Panc1 (cell line): ENCODE results near the gene GRID1. TPM values are rescaled to one million over a fixed set of nuclear protein-coding genes. Genes with fewer than 3 reads are reported as not detected.

Source experiments
- ATAC-seq: fragments of 200-7000 bp; cut with Tn5 transposase; 2 replicates; pipeline ENCODE4 v1.9.1; 2020; ENCODE audit warnings: mild to moderate bottlenecking, moderate library complexity
- BruUV-seq: library from RNA; stranded (reverse); fragments of 400-500 nt; replicated peaks from 2 replicates; lab custom pipeline; 2021; lab: Mats Ljungman, UMichigan
- CTCF ChIA-PET: fragments of 300-600 bp; sonication (Branson Sonifier 250); formaldehyde crosslinking; loops from one replicate; lab custom pipeline; 2022; ENCODE audit warnings: antibody characterized with exemption; lab: Charles Lee
- POLR2A ChIA-PET: fragments of 300-600 bp; sonication (Branson Sonifier 250); formaldehyde crosslinking; loops from one replicate; lab custom pipeline; 2022; ENCODE audit warnings: antibody characterized with exemption; lab: Charles Lee
- DNase-seq: peaks from one replicate; pipeline ENCODE4 v3.0.0-alpha.2; 2010; ENCODE audit warnings: low read depth, low spot score
- H3K27ac ChIP-seq: 2 replicates; pipeline ENCODE4 v1.5.1; 2011; ENCODE audit warnings: mild to moderate bottlenecking, low read length, inconsistent platforms
- H3K27me3 ChIP-seq: fragments of 200-500 bp; sonication (Bioruptor generic); 2 replicates; pipeline ENCODE4 v1.6.0; 2014; ENCODE audit warnings: low read length, inconsistent platforms; ENCODE audit not compliant: control insufficient read depth, insufficient read depth
- H3K36me3 ChIP-seq: fragments of 200-500 bp; sonication (Bioruptor generic); 2 replicates; pipeline ENCODE4 v1.5.1; 2014; ENCODE audit warnings: inconsistent platforms, mild to moderate bottlenecking, low read length, moderate library complexity; ENCODE audit not compliant: control insufficient read depth, insufficient read depth
- H3K4me1 ChIP-seq: 2 replicates; pipeline ENCODE4 v1.5.1; 2011; ENCODE audit warnings: inconsistent platforms, mild to moderate bottlenecking, low read length, moderate library complexity; ENCODE audit not compliant: control insufficient read depth, insufficient read depth
- H3K4me3 ChIP-seq, 2 experiments: 2 replicates each; pipeline ENCODE4 v1.5.1; 2011 to 2012; ENCODE audit warnings: low read depth in 2 of 2, low read length in 2 of 2, mild to moderate bottlenecking in 2 of 2, inconsistent platforms in 1 of 2, moderate library complexity in 1 of 2
- H3K9me3 ChIP-seq: fragments of 200-500 bp; sonication (Bioruptor generic); 2 replicates; pipeline ENCODE4 v1.5.1; 2014; ENCODE audit warnings: low read depth, mild to moderate bottlenecking, inconsistent platforms, low read length, moderate library complexity; ENCODE audit not compliant: control insufficient read depth, insufficient read depth
- POLR2AphosphoS5 ChIP-seq: IDR thresholded peaks from 2 replicates; pipeline ENCODE4 v1.6.1; 2012; ENCODE audit warnings: mild to moderate bottlenecking, low read depth, low read length, moderate library complexity
- REST ChIP-seq, 2 experiments: IDR thresholded peaks; 2 replicates each; pipeline ENCODE4 v1.6.1; 2011 to 2012; ENCODE audit warnings: low read depth in 2 of 2, control low read depth in 1 of 2, low read length in 1 of 2, mild to moderate bottlenecking in 1 of 2, moderate library complexity in 1 of 2; ENCODE audit not compliant: insufficient read depth in 1 of 2
- SIN3A ChIP-seq: IDR thresholded peaks from 2 replicates; pipeline ENCODE4 v1.6.1; 2012; ENCODE audit warnings: low read depth, mild to moderate bottlenecking, low read length, moderate library complexity, borderline replicate concordance; ENCODE audit not compliant: insufficient read depth
- TCF7L2 ChIP-seq: IDR thresholded peaks from 2 replicates; pipeline ENCODE4 v1.6.1; 2011; ENCODE audit warnings: mild to moderate bottlenecking, low read depth, low read length, inconsistent platforms
- in situ Hi-C: cut with HindIII; loops from 2 replicates; pipeline ENCODE4 v1.10.0; 2016; ENCODE audit warnings: low sequenced_read_pairs, low pct_unique_long_range_greater_than_20kb
- intact Hi-C: fragments of 100-400 bp; cut with micrococcal nuclease; formaldehyde crosslinking; loops from one replicate; pipeline ENCODE4 v1.10.0; 2022; ENCODE audit not compliant: unreplicated experiment
- total RNA-seq: library from RNA; stranded (reverse); gene quantifications from one replicate; pipeline ENCODE4 v1.2.1, GENCODE V29; 2021; ENCODE audit not compliant: unreplicated experiment
- TF ChIP-seq, protein P1 (sequence below): fragments of 450-650 bp; IDR thresholded peaks from 2 replicates; pipeline ENCODE4 v1.5.1; 2017; ENCODE audit warnings: mild to moderate bottlenecking

Gene GRID1
- total RNA-seq, 1 experiment from 2014 or later = 2.3 TPM

- BruUV-seq = no TSS peak
- no peak overlapping the region for H3K4me3 ChIP-seq
- intact Hi-C loops (no loop called here), in situ Hi-C loops (no loop called here)
- no peaks in the 10 kb centered on the region for H3K9me3 ChIP-seq
- no peaks in the 10 kb centered on the region for H3K27me3 ChIP-seq
- CTCF ChIA-PET = no interaction called here
- H3K27ac ChIP-seq = no peak overlapping the region
- POLR2A ChIA-PET = no interaction called here
- H3K36me3 ChIP-seq = no peaks in the 10 kb centered on the region
- ATAC-seq (no peak), DNase-seq (no peak)
- H3K4me1 ChIP-seq = no peaks in the 10 kb centered on the region
- TF ChIP-seq SIN3A (no peak), POLR2AphosphoS5 (no peak), TCF7L2 (no peak), REST (IDR thresholded peaks at IDR 0.05; ENCODE audit: insufficient read depth in 1 of 2, low read depth in 2 of 2, low read length in 1 of 2) (no peak)
- TF ChIP-seq, protein P1, sequence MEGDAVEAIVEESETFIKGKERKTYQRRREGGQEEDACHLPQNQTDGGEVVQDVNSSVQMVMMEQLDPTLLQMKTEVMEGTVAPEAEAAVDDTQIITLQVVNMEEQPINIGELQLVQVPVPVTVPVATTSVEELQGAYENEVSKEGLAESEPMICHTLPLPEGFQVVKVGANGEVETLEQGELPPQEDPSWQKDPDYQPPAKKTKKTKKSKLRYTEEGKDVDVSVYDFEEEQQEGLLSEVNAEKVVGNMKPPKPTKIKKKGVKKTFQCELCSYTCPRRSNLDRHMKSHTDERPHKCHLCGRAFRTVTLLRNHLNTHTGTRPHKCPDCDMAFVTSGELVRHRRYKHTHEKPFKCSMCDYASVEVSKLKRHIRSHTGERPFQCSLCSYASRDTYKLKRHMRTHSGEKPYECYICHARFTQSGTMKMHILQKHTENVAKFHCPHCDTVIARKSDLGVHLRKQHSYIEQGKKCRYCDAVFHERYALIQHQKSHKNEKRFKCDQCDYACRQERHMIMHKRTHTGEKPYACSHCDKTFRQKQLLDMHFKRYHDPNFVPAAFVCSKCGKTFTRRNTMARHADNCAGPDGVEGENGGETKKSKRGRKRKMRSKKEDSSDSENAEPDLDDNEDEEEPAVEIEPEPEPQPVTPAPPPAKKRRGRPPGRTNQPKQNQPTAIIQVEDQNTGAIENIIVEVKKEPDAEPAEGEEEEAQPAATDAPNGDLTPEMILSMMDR = no peak
These were observed 751.0 kb downstream of the GRID1 start for GRCh38 chr10:85615556-85615955.

- ChIA-PET CTCF (no interaction called here), POLR2A (no interaction called here)
- Histone ChIP-seq H3K4me3 (no peak overlapping the region), H3K9me3 (no peaks in the 10 kb centered on the region), H3K27me3 (no peaks in the 10 kb centered on the region), H3K27ac (no peak overlapping the region), H3K4me1 (no peaks in the 10 kb centered on the region), H3K36me3 (no peaks in the 10 kb centered on the region)
- in situ Hi-C loops = no loop called here
- TF ChIP-seq TCF7L2 (no peak), POLR2AphosphoS5 (no peak), REST (IDR thresholded peaks at IDR 0.05; ENCODE audit: insufficient read depth in 1 of 2, low read depth in 2 of 2, low read length in 1 of 2) (no peak), SIN3A (no peak)
- BruUV-seq = no TSS peak
- DNase-seq = no peak
- ATAC-seq = no peak
- intact Hi-C loops = no loop called here
These were observed 751.6 kb downstream of the GRID1 start for GRCh38 chr10:85614981-85615380.
